BJ (cell line): ENCODE data around the gene IL31RA. TPM values are rescaled to one million over a fixed set of nuclear protein-coding genes. Genes with fewer than 3 reads are reported as not detected.

ENCODE experiments used
- CTCF ChIA-PET: fragments of 350-600 bp; formaldehyde crosslinking; extraction: SDS; loops from one replicate; lab custom pipeline; 2021; ENCODE audit warnings: antibody characterized with exemption, inconsistent platforms; lab: Yijun Ruan, JAX
- POLR2A ChIA-PET: fragments of 300-600 bp; sonication (Branson Sonifier 250); formaldehyde crosslinking; extraction: SDS; loops from one replicate; lab custom pipeline; 2021; ENCODE audit warnings: antibody characterized with exemption; lab: Charles Lee
- DNase-seq: peaks from one replicate; pipeline ENCODE4 v3.0.0-alpha.2; 2011; ENCODE audit warnings: low read depth
- H3K27me3 ChIP-seq: 2 replicates; pipeline ENCODE4 v1.6.0; 2011; ENCODE audit warnings: low read length; ENCODE audit not compliant: control insufficient read depth, insufficient read depth
- H3K36me3 ChIP-seq: 2 replicates; pipeline ENCODE4 v1.5.1; 2011; ENCODE audit warnings: low read length; ENCODE audit not compliant: control insufficient read depth, insufficient read depth
- H3K4me3 ChIP-seq: 2 replicates; pipeline ENCODE4 v1.5.1; 2011; ENCODE audit warnings: low read depth, mild to moderate bottlenecking, control low read depth, low read length
- polyA plus RNA-seq: library from polyadenylated mRNA; depleted of rRNA; stranded (reverse); fragments of >200 nt; gene quantifications from 2 replicates; pipeline ENCODE4 v1.2.3, GENCODE V29; 2011
- TF ChIP-seq, protein P1 (sequence below): IDR thresholded peaks from 2 replicates; pipeline ENCODE4 v1.5.1; 2011; ENCODE audit warnings: low read depth, mild to moderate bottlenecking, control low read depth, inconsistent platforms, low read length, moderate library complexity; ENCODE audit not compliant: insufficient read depth

IL31RA gene
- polyA plus RNA-seq, 1 experiment = not detected

DNA sequence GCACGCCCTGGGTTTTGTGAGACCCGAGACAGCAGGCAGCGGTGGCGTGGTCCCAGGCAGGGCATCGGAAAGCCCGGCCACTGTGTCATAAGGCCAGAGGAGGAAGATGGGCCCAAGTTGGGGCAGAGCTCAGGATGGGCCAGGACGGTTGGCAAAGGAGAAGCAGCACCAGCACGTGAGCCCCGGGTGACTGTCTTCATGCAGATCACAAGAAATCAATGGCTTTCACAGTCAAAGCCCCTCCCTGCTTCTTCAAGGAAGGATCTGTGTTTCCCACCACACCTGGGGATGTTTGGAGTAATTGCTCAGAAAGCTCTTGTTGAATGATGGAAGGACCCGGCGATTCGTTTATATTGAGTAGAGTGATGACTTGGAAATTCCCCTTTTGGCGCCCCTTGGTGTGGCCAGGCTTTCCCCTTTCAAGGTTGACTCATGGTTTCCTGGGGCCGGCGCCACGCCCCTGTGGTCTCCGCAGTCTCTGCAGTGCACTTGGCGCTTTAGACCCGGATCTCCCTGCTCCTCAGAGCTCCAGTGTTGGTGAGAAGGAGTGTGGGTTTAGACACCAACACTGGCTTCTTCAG lies 52.1 kb downstream of the IL31RA start:
- TF ChIP-seq, protein P1, sequence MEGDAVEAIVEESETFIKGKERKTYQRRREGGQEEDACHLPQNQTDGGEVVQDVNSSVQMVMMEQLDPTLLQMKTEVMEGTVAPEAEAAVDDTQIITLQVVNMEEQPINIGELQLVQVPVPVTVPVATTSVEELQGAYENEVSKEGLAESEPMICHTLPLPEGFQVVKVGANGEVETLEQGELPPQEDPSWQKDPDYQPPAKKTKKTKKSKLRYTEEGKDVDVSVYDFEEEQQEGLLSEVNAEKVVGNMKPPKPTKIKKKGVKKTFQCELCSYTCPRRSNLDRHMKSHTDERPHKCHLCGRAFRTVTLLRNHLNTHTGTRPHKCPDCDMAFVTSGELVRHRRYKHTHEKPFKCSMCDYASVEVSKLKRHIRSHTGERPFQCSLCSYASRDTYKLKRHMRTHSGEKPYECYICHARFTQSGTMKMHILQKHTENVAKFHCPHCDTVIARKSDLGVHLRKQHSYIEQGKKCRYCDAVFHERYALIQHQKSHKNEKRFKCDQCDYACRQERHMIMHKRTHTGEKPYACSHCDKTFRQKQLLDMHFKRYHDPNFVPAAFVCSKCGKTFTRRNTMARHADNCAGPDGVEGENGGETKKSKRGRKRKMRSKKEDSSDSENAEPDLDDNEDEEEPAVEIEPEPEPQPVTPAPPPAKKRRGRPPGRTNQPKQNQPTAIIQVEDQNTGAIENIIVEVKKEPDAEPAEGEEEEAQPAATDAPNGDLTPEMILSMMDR = no peak
- H3K4me3 ChIP-seq = no peak overlapping the region
- no peak for DNase-seq
- POLR2A ChIA-PET = no interaction called here
- no peaks in the 10 kb centered on the region for H3K36me3 ChIP-seq
- peaks cover 3% of the 10 kb centered on the region; the same call in 1 of the 2 replicates for H3K27me3 ChIP-seq
- CTCF ChIA-PET = interaction anchor here (1.2 to 1.3 kb wide), 2 partner anchors 20 to 33 kb away, joined by 3 read pairs; no protein-coding TSS in a partner anchor

DNA sequence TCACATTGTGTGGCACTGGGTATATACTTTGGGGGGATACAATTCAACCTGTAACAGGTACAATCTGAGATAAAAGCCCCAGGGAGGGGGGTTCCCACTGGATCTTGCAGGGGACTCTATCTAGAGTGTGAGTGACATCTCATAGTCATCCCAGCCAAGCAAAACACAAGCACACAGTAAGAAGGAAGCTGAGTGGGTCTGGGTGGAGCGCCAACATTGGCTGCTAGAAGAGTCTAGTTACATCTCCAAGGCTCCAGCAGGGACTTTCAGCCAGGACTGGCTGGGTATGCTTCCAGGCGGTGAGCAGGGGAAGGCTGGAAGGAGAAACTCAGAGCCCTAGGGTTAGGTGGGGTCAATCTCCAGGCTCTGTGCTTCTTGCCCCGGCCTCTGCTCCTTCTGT lies 53.0 kb downstream of the IL31RA start:
- DNase-seq = no peak
- TF ChIP-seq, protein P1 = no peak
- POLR2A ChIA-PET = no interaction called here

DNA sequence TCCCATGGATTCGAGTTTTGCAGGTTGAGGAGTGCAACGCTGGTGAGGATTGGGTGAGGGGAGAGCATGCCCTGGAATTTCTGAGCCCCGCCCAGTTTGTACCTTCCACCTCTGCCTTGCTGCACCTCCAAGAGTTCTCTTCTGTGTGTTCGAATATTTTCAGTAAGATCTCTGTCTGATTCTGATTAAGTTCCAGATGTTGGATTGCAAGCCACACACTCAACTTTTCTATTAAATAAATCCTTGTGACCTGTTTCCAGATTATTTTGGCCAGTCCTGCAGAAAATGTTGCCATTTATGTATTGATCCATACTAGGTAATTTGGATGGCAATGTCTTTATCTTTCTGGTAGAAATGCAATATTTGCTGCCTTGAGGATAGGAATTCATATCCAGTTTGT lies 54.1 kb downstream of the IL31RA start:
- POLR2A ChIA-PET = no interaction called here
- no peak for DNase-seq
- TF ChIP-seq, protein P1 = no peak
- H3K27me3 ChIP-seq = peaks cover 3% of the 10 kb centered on the region; the same call in 1 of the 2 replicates
- CTCF ChIA-PET = no interaction called here
- H3K36me3 ChIP-seq = no peaks in the 10 kb centered on the region
- no peak overlapping the region for H3K4me3 ChIP-seq

More for the DNA sequence above, 53.0 kb downstream of the IL31RA start:
- no peaks in the 10 kb centered on the region for H3K36me3 ChIP-seq
- H3K4me3 ChIP-seq = no peak overlapping the region
- peaks cover 3% of the 10 kb centered on the region; the same call in 1 of the 2 replicates for H3K27me3 ChIP-seq
- CTCF ChIA-PET = interaction anchor here (1.2 to 1.3 kb wide), 2 partner anchors 19 to 32 kb away, joined by 3 read pairs; no protein-coding TSS in a partner anchor

DNA sequence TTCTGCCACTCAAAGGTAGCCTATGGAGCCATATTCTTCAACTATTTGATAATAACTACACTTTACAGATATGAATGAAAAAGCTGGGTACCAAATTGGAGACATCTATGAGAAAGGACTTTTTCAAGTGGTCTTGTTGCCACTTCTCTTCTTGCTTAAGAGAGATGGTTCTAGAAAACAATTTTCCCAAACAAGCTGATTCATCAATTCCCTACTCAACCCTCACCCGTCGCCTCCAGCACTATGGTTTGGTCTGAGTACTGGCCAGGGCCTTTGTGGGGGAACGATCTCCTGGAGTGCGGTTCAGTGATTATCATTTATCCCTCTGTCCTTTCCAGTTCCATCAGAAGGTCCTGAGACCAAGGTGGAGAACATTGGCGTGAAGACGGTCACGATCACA lies 56.8 kb downstream of the IL31RA start:
- POLR2A ChIA-PET = no interaction called here
- CTCF ChIA-PET = interaction anchor here (1.3 kb wide), 1 partner anchor 11 kb away, joined by 4 read pairs; no protein-coding TSS in a partner anchor

DNA sequence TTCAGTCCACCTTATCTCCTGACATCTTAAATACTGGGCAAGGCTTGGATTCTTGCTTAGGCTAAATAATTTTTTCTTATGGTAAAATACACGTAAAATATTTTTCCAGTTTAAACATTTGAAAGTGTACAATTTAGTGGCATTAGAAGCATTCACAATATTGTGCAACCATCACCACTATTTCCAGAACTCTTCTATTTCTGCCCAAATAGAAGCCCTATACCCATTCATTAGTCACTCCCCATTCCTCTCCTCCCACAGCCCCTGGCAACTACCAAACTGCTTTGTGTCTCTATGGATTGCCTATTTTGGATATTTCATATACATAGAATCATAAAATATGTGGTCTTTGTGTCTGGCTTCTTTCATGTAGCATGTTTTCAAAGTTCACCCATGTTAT lies 57.6 kb downstream of the IL31RA start:
- TF ChIP-seq, protein P1 = no peak
- peaks cover 5% of the 10 kb centered on the region; the same call in 1 of the 2 replicates for H3K27me3 ChIP-seq
- H3K4me3 ChIP-seq = no peak overlapping the region
- CTCF ChIA-PET = interaction anchor here (1.3 kb wide), 1 partner anchor 11 kb away, joined by 4 read pairs; no protein-coding TSS in a partner anchor
- H3K36me3 ChIP-seq = no peaks in the 10 kb centered on the region
- DNase-seq = no peak
- POLR2A ChIA-PET = no interaction called here

More for the DNA sequence above, 56.8 kb downstream of the IL31RA start:
- TF ChIP-seq, protein P1 = no peak
- Histone ChIP-seq H3K36me3 (no peaks in the 10 kb centered on the region), H3K4me3 (no peak overlapping the region), H3K27me3 (peaks cover 5% of the 10 kb centered on the region; the same call in 1 of the 2 replicates)
- DNase-seq = no peak
